Measurements from ENCODE around the gene ZNF439.

DNA sequence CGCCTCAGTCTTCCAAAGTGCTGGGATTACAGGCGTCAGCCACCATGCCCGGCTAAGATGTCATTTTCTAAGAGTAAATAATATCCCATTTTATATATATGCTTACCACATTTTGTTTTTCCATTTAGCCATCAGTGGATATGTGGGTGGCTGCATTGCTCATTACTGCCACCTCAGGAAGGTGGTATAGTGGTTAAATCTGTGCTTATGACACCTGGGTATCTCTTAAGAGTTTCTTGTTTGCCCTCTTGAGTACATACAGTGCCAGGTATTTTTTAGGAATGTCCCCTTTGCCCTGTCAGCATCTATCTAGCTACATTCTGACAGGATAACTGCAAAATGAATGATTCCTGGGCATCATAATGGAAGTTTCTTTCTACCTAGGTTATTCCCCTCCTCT, 53.7 kb downstream of the ZNF439 start:
- no peak for TF ChIP-seq EZH2 (IDR thresholded peaks at IDR 0.05; ENCODE audit: low read length)
- TF ChIP-seq, protein P1, sequence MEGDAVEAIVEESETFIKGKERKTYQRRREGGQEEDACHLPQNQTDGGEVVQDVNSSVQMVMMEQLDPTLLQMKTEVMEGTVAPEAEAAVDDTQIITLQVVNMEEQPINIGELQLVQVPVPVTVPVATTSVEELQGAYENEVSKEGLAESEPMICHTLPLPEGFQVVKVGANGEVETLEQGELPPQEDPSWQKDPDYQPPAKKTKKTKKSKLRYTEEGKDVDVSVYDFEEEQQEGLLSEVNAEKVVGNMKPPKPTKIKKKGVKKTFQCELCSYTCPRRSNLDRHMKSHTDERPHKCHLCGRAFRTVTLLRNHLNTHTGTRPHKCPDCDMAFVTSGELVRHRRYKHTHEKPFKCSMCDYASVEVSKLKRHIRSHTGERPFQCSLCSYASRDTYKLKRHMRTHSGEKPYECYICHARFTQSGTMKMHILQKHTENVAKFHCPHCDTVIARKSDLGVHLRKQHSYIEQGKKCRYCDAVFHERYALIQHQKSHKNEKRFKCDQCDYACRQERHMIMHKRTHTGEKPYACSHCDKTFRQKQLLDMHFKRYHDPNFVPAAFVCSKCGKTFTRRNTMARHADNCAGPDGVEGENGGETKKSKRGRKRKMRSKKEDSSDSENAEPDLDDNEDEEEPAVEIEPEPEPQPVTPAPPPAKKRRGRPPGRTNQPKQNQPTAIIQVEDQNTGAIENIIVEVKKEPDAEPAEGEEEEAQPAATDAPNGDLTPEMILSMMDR (optimal IDR thresholded peaks at IDR 0.05 in 1 of 3, IDR thresholded peaks at IDR 0.05 in 1 of 3, conservative IDR thresholded peaks at IDR 0.05 in 1 of 3; ENCODE audit: extremely low read depth in 1 of 3, insufficient read depth in 2 of 3, low read length in 3 of 3): no peak

Measured in keratinocyte (primary cell).